Mononuclear cell (primary cell): ENCODE results near the gene NFXL1. TPM values are rescaled to one million over a fixed set of nuclear protein-coding genes. Genes with fewer than 3 reads are reported as not detected.

Experiments used
- total RNA-seq: library from RNA; depleted of rRNA; stranded (reverse); fragments of >200 nt; gene quantifications from one replicate; pipeline ENCODE4 v1.2.3, GENCODE V29; 2012

Gene NFXL1
- total RNA-seq, 1 donor = 6.8 TPM

Other genes starting within 250 kb of the NFXL1 start
- 0.10 TPM for gene CORIN, start 76.5 kb downstream of the NFXL1 start, total RNA-seq
- gene CNGA1, start 102.1 kb upstream of the NFXL1 start, total RNA-seq = not detected
- gene NIPAL1, start 102.2 kb upstream of the NFXL1 start, total RNA-seq = under 0.01 TPM
- 74.9 TPM for gene TXK, start 219.7 kb upstream of the NFXL1 start, total RNA-seq